Measurements from ENCODE around the gene MMUT.
"Not testable (repeated sequence)": the region's sequence is repeated elsewhere in the genome, so short reads cannot be mapped to it uniquely, and the experiment has no call there.

MMUT gene

DNA sequence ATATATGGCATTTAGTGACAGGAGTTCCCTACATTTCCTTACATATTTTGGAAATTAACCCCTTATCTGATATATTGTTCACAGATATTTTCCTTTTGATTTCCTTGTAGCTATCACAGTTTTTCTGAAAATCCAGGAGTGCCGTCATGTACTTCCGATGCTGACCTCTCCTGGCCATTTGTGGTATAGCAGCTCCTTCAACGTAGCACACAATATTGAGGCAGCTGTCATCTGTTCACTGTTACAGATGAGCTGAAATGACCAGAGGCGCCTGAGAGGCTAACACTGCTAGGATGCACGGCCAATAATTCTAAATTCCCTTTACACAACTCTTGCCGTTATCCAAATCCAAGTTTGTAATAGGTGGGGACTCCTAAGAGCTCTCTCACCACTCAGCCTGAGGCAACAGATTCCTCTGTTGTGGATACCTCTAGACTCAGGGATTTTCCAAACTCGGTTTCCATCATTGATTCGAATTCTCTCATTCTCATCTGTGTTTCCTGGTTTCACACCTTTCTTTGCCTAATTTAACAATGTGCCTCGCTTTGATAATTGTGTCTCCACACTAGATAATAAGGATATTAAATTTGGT, 53.0 kb downstream of the MMUT start:
- no peaks in the 10 kb centered on the region for H3K4me1 ChIP-seq (ENCODE audit: insufficient read depth, low read length)
- no peak overlapping the region for H3K9ac ChIP-seq (ENCODE audit: low read depth, low read length)
- H3K36me3 ChIP-seq (ENCODE audit: insufficient read depth, low read length) = no peaks in the 10 kb centered on the region
- peaks cover 2% of the 10 kb centered on the region for H3K27me3 ChIP-seq (ENCODE audit: insufficient read depth, low read length, poor library complexity)
- H3K79me2 ChIP-seq (ENCODE audit: insufficient read depth, low read length) = no peaks in the 10 kb centered on the region
- no peaks in the 10 kb centered on the region for H3K9me3 ChIP-seq (ENCODE audit: insufficient read depth, low read length, severe bottlenecking)
- H4K20me1 ChIP-seq (ENCODE audit: insufficient read depth, low read length) = no peaks in the 10 kb centered on the region
- no peak overlapping the region for H3K4me3 ChIP-seq (ENCODE audit: low read depth in 1 of 2, low read length in 2 of 2)
- TF ChIP-seq, protein P1, sequence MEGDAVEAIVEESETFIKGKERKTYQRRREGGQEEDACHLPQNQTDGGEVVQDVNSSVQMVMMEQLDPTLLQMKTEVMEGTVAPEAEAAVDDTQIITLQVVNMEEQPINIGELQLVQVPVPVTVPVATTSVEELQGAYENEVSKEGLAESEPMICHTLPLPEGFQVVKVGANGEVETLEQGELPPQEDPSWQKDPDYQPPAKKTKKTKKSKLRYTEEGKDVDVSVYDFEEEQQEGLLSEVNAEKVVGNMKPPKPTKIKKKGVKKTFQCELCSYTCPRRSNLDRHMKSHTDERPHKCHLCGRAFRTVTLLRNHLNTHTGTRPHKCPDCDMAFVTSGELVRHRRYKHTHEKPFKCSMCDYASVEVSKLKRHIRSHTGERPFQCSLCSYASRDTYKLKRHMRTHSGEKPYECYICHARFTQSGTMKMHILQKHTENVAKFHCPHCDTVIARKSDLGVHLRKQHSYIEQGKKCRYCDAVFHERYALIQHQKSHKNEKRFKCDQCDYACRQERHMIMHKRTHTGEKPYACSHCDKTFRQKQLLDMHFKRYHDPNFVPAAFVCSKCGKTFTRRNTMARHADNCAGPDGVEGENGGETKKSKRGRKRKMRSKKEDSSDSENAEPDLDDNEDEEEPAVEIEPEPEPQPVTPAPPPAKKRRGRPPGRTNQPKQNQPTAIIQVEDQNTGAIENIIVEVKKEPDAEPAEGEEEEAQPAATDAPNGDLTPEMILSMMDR (IDR thresholded peaks at IDR 0.05; ENCODE audit: borderline replicate concordance, extremely low read depth, low read length, poor library complexity, severe bottlenecking) = peak; percentile 93
- TF ChIP-seq EZH2 (IDR thresholded peaks at IDR 0.05; ENCODE audit: borderline replicate concordance, low read depth, low read length, severe bottlenecking) = no peak
- no peak overlapping the region for H3K27ac ChIP-seq (ENCODE audit: low read length)
- H2AFZ ChIP-seq (ENCODE audit: low read depth, low read length) = no peak overlapping the region
- peak; percentile 84 for ATAC-seq (ENCODE audit: insufficient read depth, low read depth)
- no peak overlapping the region for H3K4me2 ChIP-seq (ENCODE audit: insufficient read depth, low read length)
- peak; percentile 65 for DNase-seq

DNA sequence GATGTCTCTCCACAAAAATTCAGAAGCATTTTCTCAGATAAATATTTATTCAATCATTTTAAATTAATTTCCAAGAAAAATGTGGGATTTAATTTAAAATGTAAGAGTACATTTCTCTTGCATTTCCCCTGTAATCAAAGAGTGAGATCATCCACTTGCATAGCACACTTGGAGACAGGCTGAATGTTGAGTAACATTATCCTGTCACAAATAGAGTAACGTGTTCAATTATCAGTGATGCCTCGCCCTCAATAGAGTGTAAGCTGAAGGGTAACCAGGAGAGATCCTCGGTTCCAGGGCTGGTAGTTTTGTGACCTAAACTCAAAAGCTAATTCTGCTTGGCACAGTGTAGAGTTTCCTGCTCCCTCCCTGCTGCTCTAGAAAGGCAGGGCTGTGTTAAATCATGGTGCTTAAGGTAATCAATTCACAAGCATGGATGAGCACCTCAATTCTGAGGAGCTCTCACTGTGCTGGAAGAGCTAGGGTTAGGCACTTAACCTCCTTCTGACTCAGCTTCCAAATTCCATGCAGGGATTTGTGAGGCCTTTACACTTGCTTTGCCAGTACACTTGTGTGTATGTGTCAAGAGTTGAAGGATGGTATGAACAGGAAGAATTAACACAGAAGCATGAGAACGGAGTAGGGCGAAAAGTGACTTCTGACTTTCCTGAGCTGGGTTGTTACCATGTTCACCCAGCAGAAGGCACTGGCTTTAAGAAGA, 56.6 kb downstream of the MMUT start:
- TF ChIP-seq, protein P1 (IDR thresholded peaks at IDR 0.05; ENCODE audit: borderline replicate concordance, extremely low read depth, low read length, poor library complexity, severe bottlenecking) = no peak
- TF ChIP-seq EZH2 (IDR thresholded peaks at IDR 0.05; ENCODE audit: borderline replicate concordance, low read depth, low read length, severe bottlenecking) = no peak
- no peak overlapping the region for H3K9ac ChIP-seq (ENCODE audit: low read depth, low read length)
- DNase-seq = no peak
- H3K9me3 ChIP-seq (ENCODE audit: insufficient read depth, low read length, severe bottlenecking) = no peaks in the 10 kb centered on the region
- H2AFZ ChIP-seq (ENCODE audit: low read depth, low read length) = no peak overlapping the region
- H4K20me1 ChIP-seq (ENCODE audit: insufficient read depth, low read length) = no peaks in the 10 kb centered on the region
- H3K36me3 ChIP-seq (ENCODE audit: insufficient read depth, low read length) = no peaks in the 10 kb centered on the region
- no peaks in the 10 kb centered on the region for H3K4me1 ChIP-seq (ENCODE audit: insufficient read depth, low read length)
- no peaks in the 10 kb centered on the region for H3K79me2 ChIP-seq (ENCODE audit: insufficient read depth, low read length)
- H3K4me3 ChIP-seq (ENCODE audit: low read depth in 1 of 2, low read length in 2 of 2) = no peak overlapping the region
- no peak overlapping the region for H3K27ac ChIP-seq (ENCODE audit: low read length)
- H3K4me2 ChIP-seq (ENCODE audit: insufficient read depth, low read length) = no peak overlapping the region
- no peaks in the 10 kb centered on the region for H3K27me3 ChIP-seq (ENCODE audit: insufficient read depth, low read length, poor library complexity)
- no peak for ATAC-seq (ENCODE audit: insufficient read depth, low read depth)

DNA sequence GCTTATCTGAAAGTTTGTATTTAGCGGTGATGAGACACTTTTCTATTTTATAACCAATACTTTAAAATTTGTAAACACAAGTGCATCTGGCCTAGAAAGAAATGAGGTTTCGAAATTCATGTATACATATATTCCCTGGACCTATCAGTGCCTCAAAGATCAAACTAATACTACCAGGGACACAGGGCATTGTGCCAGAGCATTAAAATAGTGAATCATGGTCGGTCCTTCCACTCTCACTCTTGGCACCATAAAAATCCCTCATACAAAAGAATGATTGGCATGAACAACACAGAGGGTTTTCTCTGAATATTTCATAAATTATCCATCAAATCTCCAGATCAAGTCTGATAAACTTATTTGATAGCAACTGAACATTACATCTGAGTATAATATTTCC, 62.0 kb downstream of the MMUT start:
- no peak overlapping the region for H3K4me2 ChIP-seq (ENCODE audit: insufficient read depth, low read length)
- no peaks in the 10 kb centered on the region for H3K27me3 ChIP-seq (ENCODE audit: insufficient read depth, low read length, poor library complexity)
- no peaks in the 10 kb centered on the region for H3K9me3 ChIP-seq (ENCODE audit: insufficient read depth, low read length, severe bottlenecking)
- no peak overlapping the region for H2AFZ ChIP-seq (ENCODE audit: low read depth, low read length)
- no peak overlapping the region for H3K4me3 ChIP-seq (ENCODE audit: low read depth in 1 of 2, low read length in 2 of 2)
- DNase-seq (no peak), ATAC-seq (ENCODE audit: insufficient read depth, low read depth) (no peak)
- no peak overlapping the region for H3K27ac ChIP-seq (ENCODE audit: low read length)
- H4K20me1 ChIP-seq (ENCODE audit: insufficient read depth, low read length) = no peaks in the 10 kb centered on the region
- no peak for TF ChIP-seq EZH2 (IDR thresholded peaks at IDR 0.05; ENCODE audit: borderline replicate concordance, low read depth, low read length, severe bottlenecking)
- TF ChIP-seq, protein P1 (IDR thresholded peaks at IDR 0.05; ENCODE audit: borderline replicate concordance, extremely low read depth, low read length, poor library complexity, severe bottlenecking) = no peak
- H3K79me2 ChIP-seq (ENCODE audit: insufficient read depth, low read length) = no peaks in the 10 kb centered on the region
- no peaks in the 10 kb centered on the region for H3K4me1 ChIP-seq (ENCODE audit: insufficient read depth, low read length)
- no peak overlapping the region for H3K9ac ChIP-seq (ENCODE audit: low read depth, low read length)
- no peaks in the 10 kb centered on the region for H3K36me3 ChIP-seq (ENCODE audit: insufficient read depth, low read length)

DNA sequence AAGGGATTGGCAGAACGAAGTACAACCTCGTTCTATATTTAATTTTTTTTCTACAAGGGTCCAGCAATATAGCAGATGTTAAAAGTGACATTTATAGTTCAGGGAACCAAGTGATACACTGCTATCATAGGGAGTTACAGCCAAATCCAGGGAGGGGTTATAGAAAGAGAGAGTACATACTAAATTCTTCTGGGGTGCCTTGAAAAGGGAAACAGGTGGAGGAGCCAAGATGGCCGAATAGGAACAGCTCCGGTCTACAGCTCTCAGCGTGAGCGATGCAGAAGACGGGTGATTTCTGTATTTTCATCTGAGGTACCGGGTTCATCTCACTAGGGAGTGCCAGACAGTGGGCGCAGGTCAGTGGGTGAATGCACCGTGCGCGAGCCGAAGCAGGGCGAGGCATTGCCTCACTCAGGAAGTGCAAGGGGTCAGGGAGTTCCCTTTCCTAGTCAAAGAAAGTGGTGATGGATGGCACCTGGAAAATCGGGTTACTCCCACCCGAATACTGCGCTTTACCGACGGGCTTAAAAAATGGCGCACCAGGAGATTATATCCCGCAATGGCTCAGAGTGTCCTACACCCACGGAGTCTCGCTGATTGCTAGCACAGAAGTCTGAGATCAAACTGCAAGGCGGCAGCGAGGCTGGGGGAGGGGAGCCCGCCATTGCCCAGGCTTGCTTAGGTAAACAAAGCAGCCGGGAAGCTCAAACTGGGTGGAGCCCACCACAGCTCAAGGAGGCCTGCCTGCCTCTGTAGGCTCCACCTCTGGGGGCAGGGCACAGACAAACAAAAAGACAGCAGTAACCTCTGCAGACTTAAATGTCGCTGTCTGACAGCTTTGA, 76.2 kb downstream of the MMUT start:
- not testable (repeated sequence) for H2AFZ ChIP-seq (ENCODE audit: low read depth, low read length)

More for the DNA sequence above, 76.2 kb downstream of the MMUT start:
- H3K79me2 ChIP-seq (ENCODE audit: insufficient read depth, low read length); H3K36me3 ChIP-seq (ENCODE audit: insufficient read depth, low read length); H3K27ac ChIP-seq (ENCODE audit: low read length); H3K9ac ChIP-seq (ENCODE audit: low read depth, low read length); H3K4me1 ChIP-seq (ENCODE audit: insufficient read depth, low read length); H4K20me1 ChIP-seq (ENCODE audit: insufficient read depth, low read length); H3K27me3 ChIP-seq (ENCODE audit: insufficient read depth, low read length, poor library complexity); H3K4me2 ChIP-seq (ENCODE audit: insufficient read depth, low read length); H3K9me3 ChIP-seq (ENCODE audit: insufficient read depth, low read length, severe bottlenecking); DNase-seq; ATAC-seq (ENCODE audit: insufficient read depth, low read depth); H3K4me3 ChIP-seq (ENCODE audit: low read depth in 1 of 2, low read length in 2 of 2): not testable (repeated sequence)
